Parathyroid adenoma (tissue), 2 donors: ENCODE results near the gene DNHD1.

ENCODE experiments used
- H2AFZ ChIP-seq: fragments of 300-600 bp; sonication (generic); one replicate; pipeline ENCODE4 v1.7.0; 2017; ENCODE audit warnings: antibody characterized with exemption, mild to moderate bottlenecking
- H3K27ac ChIP-seq: fragments of 300-600 bp; sonication (generic); one replicate; pipeline ENCODE4 v1.7.0; 2017
- H3K27me3 ChIP-seq: fragments of 300-600 bp; sonication (generic); one replicate; pipeline ENCODE4 v1.7.0; 2017; ENCODE audit warnings: low read length; ENCODE audit not compliant: control insufficient read depth, insufficient read depth
- H3K36me3 ChIP-seq: fragments of 300-600 bp; sonication (generic); one replicate; pipeline ENCODE4 v1.7.0; 2017; ENCODE audit warnings: low read length; ENCODE audit not compliant: control insufficient read depth, insufficient read depth
- H3K4me1 ChIP-seq: fragments of 300-600 bp; sonication (generic); one replicate; pipeline ENCODE4 v1.7.0; 2017; ENCODE audit warnings: control low read depth
- H3K4me2 ChIP-seq: fragments of 300-600 bp; sonication (generic); one replicate; pipeline ENCODE4 v1.7.0; 2017; ENCODE audit warnings: low read length
- H3K4me3 ChIP-seq: fragments of 300-600 bp; sonication (generic); one replicate; pipeline ENCODE4 v1.7.0; 2017; ENCODE audit warnings: low read depth, low read length
- H3K79me2 ChIP-seq: fragments of 300-600 bp; sonication (generic); one replicate; pipeline ENCODE4 v1.7.0; 2017; ENCODE audit warnings: control low read depth
- H3K9ac ChIP-seq: fragments of 300-600 bp; sonication (generic); one replicate; pipeline ENCODE4 v1.7.0; 2017; ENCODE audit warnings: mild to moderate bottlenecking
- H3K9me3 ChIP-seq: fragments of 300-600 bp; sonication (generic); one replicate; pipeline ENCODE4 v1.7.0; 2017; ENCODE audit warnings: low read length; ENCODE audit not compliant: control insufficient read depth
- TF ChIP-seq, protein P1 (sequence below): fragments of 300-600 bp; sonication (generic); IDR thresholded peaks from one replicate; pipeline ENCODE4 v1.7.0; 2017; ENCODE audit warnings: antibody characterized with exemption, mild to moderate bottlenecking
- donor health status: primary hyperparathyroidism.

Gene DNHD1

DNA sequence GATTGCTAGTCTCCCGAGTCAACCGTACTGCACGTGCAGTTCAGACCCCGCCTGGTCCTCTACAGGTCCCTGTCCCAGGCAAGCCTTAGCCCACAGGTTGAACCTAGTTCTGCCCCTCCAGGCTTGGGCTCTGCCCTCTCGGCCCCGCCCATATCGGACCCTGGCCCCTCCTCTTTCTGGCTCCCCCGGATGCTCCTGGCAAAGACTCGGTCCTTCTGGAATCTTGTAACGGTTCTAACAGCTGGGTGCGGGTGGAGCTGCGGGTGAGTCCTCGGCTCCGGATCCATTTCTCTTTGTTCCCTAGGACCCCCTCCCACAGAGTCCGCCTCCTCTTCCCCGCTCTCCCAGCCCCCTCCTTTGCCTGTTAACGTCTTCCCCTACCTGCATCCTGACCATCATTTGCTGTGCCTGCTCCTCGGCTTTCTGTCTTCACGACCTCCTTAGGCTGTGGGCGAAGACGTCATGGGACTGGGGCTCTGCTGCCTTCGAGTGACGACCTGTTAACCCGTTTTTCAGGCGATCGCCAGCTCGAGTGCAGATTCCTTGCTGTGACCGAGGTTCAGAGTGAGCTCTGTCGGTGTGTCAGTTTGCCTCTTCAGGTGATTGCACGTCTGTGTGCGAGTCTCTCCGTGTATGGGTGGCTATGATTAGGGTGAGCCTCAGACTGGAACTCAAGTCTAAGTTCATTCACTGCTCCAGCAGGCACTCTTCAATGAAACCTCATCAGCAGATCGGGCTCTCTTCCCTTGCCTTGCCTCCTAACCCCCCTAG is at the start of gene DNHD1:
TSS of gene DNHD1 (plus strand) at position 212 of the 771 bp plus-strand sequence. CDS start 936 bp downstream, outside the sequence.
- Histone ChIP-seq H2AFZ (no peak within 1 kb of the TSS), H3K4me1 (no peaks in the 10 kb centered on the region), H3K27ac (no peak within 1 kb of the TSS), H3K27me3 (no peaks in the 10 kb centered on the region), H3K9ac (no peak within 1 kb of the TSS), H3K4me3 (no peak within 1 kb of the TSS), H3K9me3 (no peaks in the 10 kb centered on the region), H3K4me2 (no peak within 1 kb of the TSS), H3K79me2 (no peaks in the 10 kb centered on the region), H3K36me3 (no peaks in the 10 kb centered on the region)
- TF ChIP-seq, protein P1, sequence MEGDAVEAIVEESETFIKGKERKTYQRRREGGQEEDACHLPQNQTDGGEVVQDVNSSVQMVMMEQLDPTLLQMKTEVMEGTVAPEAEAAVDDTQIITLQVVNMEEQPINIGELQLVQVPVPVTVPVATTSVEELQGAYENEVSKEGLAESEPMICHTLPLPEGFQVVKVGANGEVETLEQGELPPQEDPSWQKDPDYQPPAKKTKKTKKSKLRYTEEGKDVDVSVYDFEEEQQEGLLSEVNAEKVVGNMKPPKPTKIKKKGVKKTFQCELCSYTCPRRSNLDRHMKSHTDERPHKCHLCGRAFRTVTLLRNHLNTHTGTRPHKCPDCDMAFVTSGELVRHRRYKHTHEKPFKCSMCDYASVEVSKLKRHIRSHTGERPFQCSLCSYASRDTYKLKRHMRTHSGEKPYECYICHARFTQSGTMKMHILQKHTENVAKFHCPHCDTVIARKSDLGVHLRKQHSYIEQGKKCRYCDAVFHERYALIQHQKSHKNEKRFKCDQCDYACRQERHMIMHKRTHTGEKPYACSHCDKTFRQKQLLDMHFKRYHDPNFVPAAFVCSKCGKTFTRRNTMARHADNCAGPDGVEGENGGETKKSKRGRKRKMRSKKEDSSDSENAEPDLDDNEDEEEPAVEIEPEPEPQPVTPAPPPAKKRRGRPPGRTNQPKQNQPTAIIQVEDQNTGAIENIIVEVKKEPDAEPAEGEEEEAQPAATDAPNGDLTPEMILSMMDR = no peak

DNA sequence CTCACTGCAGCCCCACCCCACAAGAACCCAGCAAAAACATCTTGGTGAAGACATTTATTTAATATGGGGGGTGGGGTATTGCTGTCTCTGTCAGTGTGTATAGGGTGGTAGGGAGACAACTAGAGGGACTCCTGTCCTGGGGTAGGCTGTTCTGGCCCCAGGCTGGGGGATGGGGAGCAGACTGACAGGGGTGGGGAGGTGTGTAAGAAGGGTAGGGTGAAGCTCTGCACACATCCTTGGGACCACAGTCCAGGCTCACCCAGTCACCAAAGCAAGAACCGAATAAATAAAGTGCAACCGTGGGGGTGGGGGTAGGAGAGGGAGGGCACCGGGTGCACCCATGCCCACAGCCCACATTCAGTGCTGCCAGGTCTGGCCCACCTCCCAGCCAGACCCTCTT is 48.5 kb upstream of the DNHD1 start:
- Histone ChIP-seq H3K9me3 (no peaks in the 10 kb centered on the region), H2AFZ (no peak overlapping the region), H3K4me1 (no peaks in the 10 kb centered on the region), H3K27me3 (no peaks in the 10 kb centered on the region), H3K27ac (no peak overlapping the region), H3K4me2 (no peak overlapping the region), H3K4me3 (no peak overlapping the region), H3K79me2 (no peaks in the 10 kb centered on the region), H3K9ac (no peak overlapping the region), H3K36me3 (no peaks in the 10 kb centered on the region)
- TF ChIP-seq, protein P1 = no peak

DNA sequence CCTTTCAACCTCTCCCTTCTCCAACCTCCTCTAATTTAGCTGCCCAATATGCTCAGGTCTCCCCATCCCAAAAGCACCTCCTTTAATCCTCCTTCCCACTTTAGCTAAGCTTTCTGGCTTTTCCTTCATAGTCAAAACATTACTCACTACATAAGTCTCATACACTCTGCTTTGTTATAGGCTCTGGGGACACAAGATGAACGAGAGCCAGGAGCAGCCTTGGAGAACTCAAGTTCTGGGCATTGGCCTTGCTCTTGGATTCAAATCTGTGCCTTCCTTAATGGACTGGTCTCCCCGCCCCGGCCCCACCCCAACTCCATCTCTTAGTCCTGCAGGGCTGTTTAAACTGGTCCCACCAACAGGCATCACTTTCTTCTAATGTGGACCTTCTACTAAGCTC is 44.9 kb upstream of the DNHD1 start:
- no peaks in the 10 kb centered on the region for H3K27me3 ChIP-seq
- TF ChIP-seq, protein P1 = no peak
- no peak overlapping the region for H3K4me2 ChIP-seq
- no peaks in the 10 kb centered on the region for H3K79me2 ChIP-seq
- no peaks in the 10 kb centered on the region for H3K36me3 ChIP-seq
- H3K9ac ChIP-seq = no peak overlapping the region
- no peak overlapping the region for H3K4me3 ChIP-seq
- no peak overlapping the region for H2AFZ ChIP-seq
- no peak overlapping the region for H3K27ac ChIP-seq
- no peaks in the 10 kb centered on the region for H3K4me1 ChIP-seq
- H3K9me3 ChIP-seq = no peaks in the 10 kb centered on the region

DNA sequence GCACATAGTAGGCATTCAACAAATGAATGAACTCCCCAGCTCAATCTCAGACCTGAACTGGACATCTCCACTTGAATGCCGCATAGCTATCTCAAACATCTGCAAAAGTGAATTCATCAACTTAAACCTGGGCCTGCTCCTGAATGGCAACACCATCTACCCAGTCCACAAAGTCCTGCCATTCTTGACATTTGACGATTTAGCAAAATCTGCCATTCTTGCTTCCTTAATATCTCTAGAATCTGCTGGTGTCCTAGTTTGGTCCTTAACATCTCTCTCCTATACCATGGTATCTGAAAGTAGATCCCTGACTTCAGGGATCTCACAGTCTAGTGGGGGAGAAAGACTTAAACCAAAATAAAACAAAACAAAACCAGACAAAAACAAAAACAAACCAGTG is 43.9 kb upstream of the DNHD1 start:
- H3K27me3 ChIP-seq = no peaks in the 10 kb centered on the region
- H3K4me1 ChIP-seq = no peaks in the 10 kb centered on the region
- H3K79me2 ChIP-seq = no peaks in the 10 kb centered on the region
- H3K36me3 ChIP-seq = no peaks in the 10 kb centered on the region
- no peak overlapping the region for H3K27ac ChIP-seq
- H3K9ac ChIP-seq = no peak overlapping the region
- H3K9me3 ChIP-seq = no peaks in the 10 kb centered on the region
- H3K4me2 ChIP-seq = no peak overlapping the region
- H3K4me3 ChIP-seq = no peak overlapping the region
- no peak overlapping the region for H2AFZ ChIP-seq
- TF ChIP-seq, protein P1 = no peak

GRCh38 chr11:6455070-6455469 is 42.0 kb upstream of the DNHD1 start:
- Histone ChIP-seq H3K27me3 (no peaks in the 10 kb centered on the region), H3K4me1 (no peaks in the 10 kb centered on the region), H3K9me3 (no peaks in the 10 kb centered on the region), H3K36me3 (no peaks in the 10 kb centered on the region), H3K9ac (no peak overlapping the region), H3K4me2 (no peak overlapping the region), H3K4me3 (no peak overlapping the region), H3K79me2 (no peaks in the 10 kb centered on the region), H2AFZ (no peak overlapping the region), H3K27ac (no peak overlapping the region)
- TF ChIP-seq, protein P1 = no peak
